B cell (primary cell): Measurements from ENCODE around the gene DPH6.

Experiments
- EZH2 ChIP-seq: IDR thresholded peaks from 2 replicates; pipeline ENCODE4 v1.6.1; 2012; ENCODE audit warnings: borderline replicate concordance, low read depth, mild to moderate bottlenecking, moderate library complexity, low read length; ENCODE audit not compliant: insufficient read depth, poor library complexity, severe bottlenecking
- TF ChIP-seq, protein P1 (sequence below): fragments of 200-600 bp; IDR thresholded peaks from one replicate; pipeline ENCODE4 v1.8.0; 2022; ENCODE audit warnings: antibody characterized with exemption, mild to moderate bottlenecking

GRCh38 chr15:35376707-35377106, 169.3 kb downstream of the DPH6 start:
- TF ChIP-seq, protein P1, sequence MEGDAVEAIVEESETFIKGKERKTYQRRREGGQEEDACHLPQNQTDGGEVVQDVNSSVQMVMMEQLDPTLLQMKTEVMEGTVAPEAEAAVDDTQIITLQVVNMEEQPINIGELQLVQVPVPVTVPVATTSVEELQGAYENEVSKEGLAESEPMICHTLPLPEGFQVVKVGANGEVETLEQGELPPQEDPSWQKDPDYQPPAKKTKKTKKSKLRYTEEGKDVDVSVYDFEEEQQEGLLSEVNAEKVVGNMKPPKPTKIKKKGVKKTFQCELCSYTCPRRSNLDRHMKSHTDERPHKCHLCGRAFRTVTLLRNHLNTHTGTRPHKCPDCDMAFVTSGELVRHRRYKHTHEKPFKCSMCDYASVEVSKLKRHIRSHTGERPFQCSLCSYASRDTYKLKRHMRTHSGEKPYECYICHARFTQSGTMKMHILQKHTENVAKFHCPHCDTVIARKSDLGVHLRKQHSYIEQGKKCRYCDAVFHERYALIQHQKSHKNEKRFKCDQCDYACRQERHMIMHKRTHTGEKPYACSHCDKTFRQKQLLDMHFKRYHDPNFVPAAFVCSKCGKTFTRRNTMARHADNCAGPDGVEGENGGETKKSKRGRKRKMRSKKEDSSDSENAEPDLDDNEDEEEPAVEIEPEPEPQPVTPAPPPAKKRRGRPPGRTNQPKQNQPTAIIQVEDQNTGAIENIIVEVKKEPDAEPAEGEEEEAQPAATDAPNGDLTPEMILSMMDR = no peak
- no peak for TF ChIP-seq EZH2
